HL-60 (cell line): ENCODE data around the gene LCE7A.

ENCODE experiments used
- DNase-seq, 2 experiments: peaks; one replicate each; pipeline ENCODE4 v3.0.0-alpha.2; 2010 to 2020; ENCODE audit warnings: low read depth in 1 of 2, low spot score in 1 of 2
- H3K27ac ChIP-seq: fragments of 250-450 bp; sonication (Bioruptor Pico); replicated peaks from 2 replicates; pipeline ENCODE4 v1.5.1; 2020; ENCODE audit warnings: mild to moderate bottlenecking, moderate library complexity
- H3K27me3 ChIP-seq: fragments of 250-450 bp; sonication (Bioruptor Pico); 2 replicates; pipeline ENCODE4 v1.5.1; 2021; ENCODE audit warnings: mild to moderate bottlenecking, moderate library complexity; ENCODE audit not compliant: insufficient read depth, poor library complexity, severe bottlenecking
- H3K4me3 ChIP-seq: replicated peaks from 2 replicates; pipeline ENCODE4 v1.5.1; 2011; ENCODE audit warnings: mild to moderate bottlenecking, control low read depth, low read length; ENCODE audit not compliant: insufficient read depth
- GABPA ChIP-seq: IDR thresholded peaks from 2 replicates; pipeline ENCODE4 v1.6.1; 2012; ENCODE audit warnings: low read depth
- POLR2AphosphoS5 ChIP-seq: IDR thresholded peaks from 2 replicates; pipeline ENCODE4 v1.6.1; 2012; ENCODE audit warnings: low read depth
- SPI1 ChIP-seq: IDR thresholded peaks from 2 replicates; pipeline ENCODE4 v1.6.1; 2012; ENCODE audit warnings: low read depth, mild to moderate bottlenecking, borderline replicate concordance
- TF ChIP-seq, protein P1 (sequence below): IDR thresholded peaks from one replicate; pipeline ENCODE4 v1.5.1; 2011; ENCODE audit warnings: low read length, control low read depth, inconsistent platforms; ENCODE audit not compliant: insufficient read depth
- TF ChIP-seq, protein P2 (sequence below): IDR thresholded peaks from 2 replicates; pipeline ENCODE4 v1.6.1; 2012; ENCODE audit warnings: low read depth; ENCODE audit not compliant: insufficient replicate concordance

The LCE7A gene

DNA sequence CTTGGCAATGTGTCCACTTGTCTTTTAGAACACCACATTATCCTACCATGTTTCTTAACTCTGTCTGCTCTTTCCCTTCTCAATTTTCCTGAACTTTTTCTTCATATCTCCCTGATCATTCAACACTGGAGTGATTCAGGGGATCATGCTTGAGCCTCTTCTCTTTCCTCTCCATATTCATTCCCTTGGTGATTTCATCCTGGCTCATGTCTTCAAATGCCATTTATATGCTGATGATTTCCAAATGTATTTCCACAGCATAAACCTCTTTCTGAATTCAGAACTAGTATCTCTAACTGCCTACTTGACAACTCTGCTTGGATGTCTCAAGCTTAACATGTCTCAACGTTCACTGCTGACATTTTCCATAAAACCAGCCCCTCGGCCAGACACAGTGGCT is 40.1 kb downstream of the LCE7A start:
- Histone ChIP-seq H3K27ac (no peak overlapping the region), H3K4me3 (no peak overlapping the region), H3K27me3 (no peaks in the 10 kb centered on the region)
- no peak for TF ChIP-seq GABPA
- no peak for DNase-seq

DNA sequence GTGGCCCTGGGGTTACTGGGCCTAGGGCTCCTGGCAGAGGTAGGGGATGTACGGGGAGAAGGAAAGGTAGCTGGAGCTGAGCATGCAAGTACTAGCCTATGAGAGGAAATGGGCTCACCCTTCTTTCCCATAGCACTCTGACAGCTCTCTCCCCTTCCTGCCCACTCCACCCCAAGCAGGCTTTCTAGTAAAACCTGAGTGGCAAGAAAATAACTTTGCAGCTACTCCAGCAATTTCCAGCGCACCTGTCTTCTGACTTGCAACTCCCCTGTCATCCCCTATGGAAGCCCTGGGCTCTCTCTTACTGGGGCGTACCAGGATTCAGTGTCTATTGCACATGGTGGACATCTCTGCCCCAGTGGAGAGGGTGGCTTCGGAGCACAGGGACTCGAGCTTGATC is 41.8 kb downstream of the LCE7A start:
- H3K27me3 ChIP-seq, result no peaks in the 10 kb centered on the region
- no peak for DNase-seq
- H3K27ac ChIP-seq, result no peak overlapping the region
- no peak overlapping the region for H3K4me3 ChIP-seq
- TF ChIP-seq, protein P1, sequence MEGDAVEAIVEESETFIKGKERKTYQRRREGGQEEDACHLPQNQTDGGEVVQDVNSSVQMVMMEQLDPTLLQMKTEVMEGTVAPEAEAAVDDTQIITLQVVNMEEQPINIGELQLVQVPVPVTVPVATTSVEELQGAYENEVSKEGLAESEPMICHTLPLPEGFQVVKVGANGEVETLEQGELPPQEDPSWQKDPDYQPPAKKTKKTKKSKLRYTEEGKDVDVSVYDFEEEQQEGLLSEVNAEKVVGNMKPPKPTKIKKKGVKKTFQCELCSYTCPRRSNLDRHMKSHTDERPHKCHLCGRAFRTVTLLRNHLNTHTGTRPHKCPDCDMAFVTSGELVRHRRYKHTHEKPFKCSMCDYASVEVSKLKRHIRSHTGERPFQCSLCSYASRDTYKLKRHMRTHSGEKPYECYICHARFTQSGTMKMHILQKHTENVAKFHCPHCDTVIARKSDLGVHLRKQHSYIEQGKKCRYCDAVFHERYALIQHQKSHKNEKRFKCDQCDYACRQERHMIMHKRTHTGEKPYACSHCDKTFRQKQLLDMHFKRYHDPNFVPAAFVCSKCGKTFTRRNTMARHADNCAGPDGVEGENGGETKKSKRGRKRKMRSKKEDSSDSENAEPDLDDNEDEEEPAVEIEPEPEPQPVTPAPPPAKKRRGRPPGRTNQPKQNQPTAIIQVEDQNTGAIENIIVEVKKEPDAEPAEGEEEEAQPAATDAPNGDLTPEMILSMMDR, result no peak
- TF ChIP-seq, protein P2, sequence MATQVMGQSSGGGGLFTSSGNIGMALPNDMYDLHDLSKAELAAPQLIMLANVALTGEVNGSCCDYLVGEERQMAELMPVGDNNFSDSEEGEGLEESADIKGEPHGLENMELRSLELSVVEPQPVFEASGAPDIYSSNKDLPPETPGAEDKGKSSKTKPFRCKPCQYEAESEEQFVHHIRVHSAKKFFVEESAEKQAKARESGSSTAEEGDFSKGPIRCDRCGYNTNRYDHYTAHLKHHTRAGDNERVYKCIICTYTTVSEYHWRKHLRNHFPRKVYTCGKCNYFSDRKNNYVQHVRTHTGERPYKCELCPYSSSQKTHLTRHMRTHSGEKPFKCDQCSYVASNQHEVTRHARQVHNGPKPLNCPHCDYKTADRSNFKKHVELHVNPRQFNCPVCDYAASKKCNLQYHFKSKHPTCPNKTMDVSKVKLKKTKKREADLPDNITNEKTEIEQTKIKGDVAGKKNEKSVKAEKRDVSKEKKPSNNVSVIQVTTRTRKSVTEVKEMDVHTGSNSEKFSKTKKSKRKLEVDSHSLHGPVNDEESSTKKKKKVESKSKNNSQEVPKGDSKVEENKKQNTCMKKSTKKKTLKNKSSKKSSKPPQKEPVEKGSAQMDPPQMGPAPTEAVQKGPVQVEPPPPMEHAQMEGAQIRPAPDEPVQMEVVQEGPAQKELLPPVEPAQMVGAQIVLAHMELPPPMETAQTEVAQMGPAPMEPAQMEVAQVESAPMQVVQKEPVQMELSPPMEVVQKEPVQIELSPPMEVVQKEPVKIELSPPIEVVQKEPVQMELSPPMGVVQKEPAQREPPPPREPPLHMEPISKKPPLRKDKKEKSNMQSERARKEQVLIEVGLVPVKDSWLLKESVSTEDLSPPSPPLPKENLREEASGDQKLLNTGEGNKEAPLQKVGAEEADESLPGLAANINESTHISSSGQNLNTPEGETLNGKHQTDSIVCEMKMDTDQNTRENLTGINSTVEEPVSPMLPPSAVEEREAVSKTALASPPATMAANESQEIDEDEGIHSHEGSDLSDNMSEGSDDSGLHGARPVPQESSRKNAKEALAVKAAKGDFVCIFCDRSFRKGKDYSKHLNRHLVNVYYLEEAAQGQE, result no peak
- TF ChIP-seq POLR2AphosphoS5, result no peak
- no peak for TF ChIP-seq GABPA
- TF ChIP-seq SPI1, result no peak

DNA sequence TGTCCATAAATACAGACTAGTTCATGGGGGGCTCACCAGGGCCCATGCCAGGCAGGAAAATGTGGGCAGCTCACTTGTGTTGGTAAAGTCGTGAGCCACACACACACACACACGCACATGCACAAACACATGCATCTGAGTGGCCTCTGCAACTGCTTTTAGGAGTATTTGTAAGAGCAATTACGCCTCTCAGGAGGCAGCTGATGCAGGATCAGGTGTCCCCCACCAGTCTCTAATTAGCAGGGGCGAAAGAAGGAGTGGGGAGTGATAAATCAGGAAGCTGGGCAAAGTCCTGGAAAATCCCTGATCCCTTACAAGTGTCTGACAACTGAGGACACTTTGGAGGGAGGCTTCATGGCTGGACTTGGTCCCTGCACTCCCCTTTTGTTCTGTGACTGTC is 42.8 kb downstream of the LCE7A start:
- Histone ChIP-seq H3K27me3 (no peaks in the 10 kb centered on the region), H3K4me3 (no peak overlapping the region), H3K27ac (no peak overlapping the region)
- TF ChIP-seq, protein P2, result no peak
- TF ChIP-seq GABPA (no peak), SPI1 (no peak), POLR2AphosphoS5 (no peak)
- TF ChIP-seq, protein P1, result no peak
- no peak for DNase-seq

DNA sequence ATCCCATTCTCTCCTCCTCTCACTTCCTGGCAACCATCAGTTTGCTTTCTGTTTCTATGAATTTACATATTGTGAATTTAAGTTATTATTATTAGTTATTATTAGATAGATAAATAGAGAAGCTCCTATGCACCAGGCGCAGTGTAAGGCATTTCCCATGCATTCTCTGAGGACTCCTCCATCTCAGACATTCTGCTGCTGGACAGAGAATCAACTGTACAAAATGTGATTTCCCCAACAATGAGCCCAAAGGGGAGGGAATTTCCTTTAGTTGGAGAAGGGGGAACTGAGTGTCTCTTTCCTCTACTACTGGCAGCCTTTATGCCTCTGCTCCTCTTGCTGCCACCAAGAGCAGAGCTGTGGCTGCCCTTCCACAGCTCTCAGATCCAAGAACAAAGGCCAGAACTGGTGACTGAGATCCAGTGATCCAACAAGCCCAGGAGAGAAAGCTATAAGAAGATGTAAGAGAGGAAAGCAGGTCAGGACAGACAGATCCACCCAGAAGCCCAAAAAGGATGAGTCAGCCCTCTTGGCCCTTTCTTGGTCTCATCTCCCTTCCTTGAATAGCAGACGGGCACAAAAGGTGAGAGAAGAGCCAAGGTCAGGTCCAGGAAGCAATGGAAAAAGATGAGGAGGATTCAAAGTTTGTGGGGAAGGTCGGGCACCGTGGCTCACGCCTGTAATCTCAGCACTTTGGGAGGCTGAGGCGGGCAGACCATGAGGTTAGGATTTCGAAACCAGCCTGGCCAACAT is 45.1 kb downstream of the LCE7A start:
- H3K27me3 ChIP-seq, result no peaks in the 10 kb centered on the region
- H3K27ac ChIP-seq, result no peak overlapping the region
- TF ChIP-seq, protein P2, result no peak
- TF ChIP-seq GABPA (no peak), SPI1 (no peak), POLR2AphosphoS5 (no peak)
- TF ChIP-seq, protein P1, result no peak

More for the DNA sequence above, 45.1 kb downstream of the LCE7A start:
- no peak for DNase-seq
- no peak overlapping the region for H3K4me3 ChIP-seq
